WI38 (cell line): ENCODE measurements around the gene C1RL.
A peak's percentile ranks its signal among the peaks of the same experiment; 100 is the strongest.

Experiments used
- H3K4me3 ChIP-seq: 2 replicates; pipeline ENCODE4 v1.5.1; 2011; ENCODE audit warnings: low read depth, mild to moderate bottlenecking, control low read depth, low read length
- CTCF ChIP-seq: IDR thresholded peaks from 2 replicates; pipeline ENCODE4 v1.5.1; 2012; ENCODE audit warnings: low read depth, mild to moderate bottlenecking, control low read depth, low read length

Gene C1RL

GRCh38 chr12:7137908-7138307, 28.9 kb upstream of the C1RL start:
- H3K4me3 ChIP-seq = no peak overlapping the region
- no peak for TF ChIP-seq CTCF

GRCh38 chr12:7136676-7137075, 27.7 kb upstream of the C1RL start:
- H3K4me3 ChIP-seq = no peak overlapping the region
- TF ChIP-seq CTCF = no peak

GRCh38 chr12:7136071-7136470, 27.1 kb upstream of the C1RL start:
- TF ChIP-seq CTCF = no peak
- H3K4me3 ChIP-seq = no peak overlapping the region

- no peak for TF ChIP-seq CTCF
- no peak overlapping the region for H3K4me3 ChIP-seq
Observed at GRCh38 chr12:7134396-7135166, 25.6 kb upstream of the C1RL start.

GRCh38 chr12:7131502-7131866, 22.5 kb upstream of the C1RL start:
- TF ChIP-seq CTCF = no peak
- peak overlapping the region; percentile 65 for H3K4me3 ChIP-seq

- no peak for TF ChIP-seq CTCF
- H3K4me3 ChIP-seq = peak overlapping the region; percentile 65
Observed at GRCh38 chr12:7130701-7131501, 21.9 kb upstream of the C1RL start.

- no peak for TF ChIP-seq CTCF
- peak within 1 kb of the TSS; percentile 65 for H3K4me3 ChIP-seq
Observed at GRCh38 chr12:7129872-7130691, 21.1 kb upstream of the C1RL start, which contains the start of gene CLSTN3. CLSTN3 (plus strand) TSS chr12:7130371; CDS start chr12:7130649, 278 bp downstream.
